Keratinocyte (primary cell): ENCODE data around the gene PSMC3. TPM values are rescaled to one million over a fixed set of nuclear protein-coding genes. Genes with fewer than 3 reads are reported as not detected.

Experiments
- DNase-seq: peaks from one replicate; pipeline ENCODE4 v3.0.0-alpha.2; 2011; ENCODE audit warnings: low read depth, missing footprints, low spot score
- FAIRE-seq: peaks from 2 replicates; lab custom pipeline; 2011; peaks lifted over from hg19 to GRCh38; lab: Jason Lieb, UNC
- H2AFZ ChIP-seq: 2 replicates; pipeline ENCODE4 v1.6.0; 2012; ENCODE audit warnings: low read length, control low read depth, inconsistent platforms; ENCODE audit not compliant: control insufficient read depth
- H3K27ac ChIP-seq: 2 replicates; pipeline ENCODE4 v1.5.1; 2011; ENCODE audit warnings: low read length; ENCODE audit not compliant: control insufficient read depth, insufficient read depth
- H3K27me3 ChIP-seq: 3 replicates; pipeline ENCODE4 v1.6.0; 2011; ENCODE audit warnings: low read length; ENCODE audit not compliant: control insufficient read depth, insufficient read depth; ENCODE audit errors: extremely low read depth
- H3K36me3 ChIP-seq, 2 experiments: 2 replicates in 1 of 2; 3 replicates in 1 of 2; pipeline ENCODE4 v1.5.1; 2011; ENCODE audit warnings: low read length in 2 of 2, mild to moderate bottlenecking in 1 of 2; ENCODE audit not compliant: control insufficient read depth in 2 of 2, insufficient read depth in 2 of 2; ENCODE audit errors: extremely low read depth in 1 of 2
- H3K4me1 ChIP-seq: 3 replicates; pipeline ENCODE4 v1.5.1; 2011; ENCODE audit warnings: low read length; ENCODE audit not compliant: control insufficient read depth, insufficient read depth; ENCODE audit errors: extremely low read depth
- H3K4me2 ChIP-seq: 3 replicates; pipeline ENCODE4 v1.6.0; 2011; ENCODE audit warnings: low read depth, low read length; ENCODE audit not compliant: control insufficient read depth, insufficient read depth; ENCODE audit errors: extremely low read depth
- H3K4me3 ChIP-seq, 3 experiments: fragments of 200-600 bp in 1 of 3; sonication (generic) in 1 of 3; 2 replicates in 2 of 3; 3 replicates in 1 of 3; pipeline ENCODE4 v1.5.1; 2011 to 2016; ENCODE audit warnings: low read length in 3 of 3, mild to moderate bottlenecking in 3 of 3, control low read depth in 2 of 3, inconsistent platforms in 1 of 3, low read depth in 1 of 3, mixed read lengths in 1 of 3, mixed run types in 1 of 3, moderate library complexity in 1 of 3; ENCODE audit not compliant: control insufficient read depth in 2 of 3, insufficient read depth in 2 of 3; ENCODE audit errors: extremely low read depth in 1 of 3
- H3K79me2 ChIP-seq: 2 replicates; pipeline ENCODE4 v1.6.0; 2012; ENCODE audit warnings: low read length; ENCODE audit not compliant: control insufficient read depth, insufficient read depth
- H3K9ac ChIP-seq: 3 replicates; pipeline ENCODE4 v1.6.0; 2011; ENCODE audit warnings: low read length; ENCODE audit not compliant: control insufficient read depth, insufficient read depth; ENCODE audit errors: extremely low read depth
- H3K9me1 ChIP-seq: 3 replicates; pipeline ENCODE4 v1.6.0; 2011; ENCODE audit warnings: low read length; ENCODE audit not compliant: control insufficient read depth, insufficient read depth; ENCODE audit errors: extremely low read depth
- H3K9me3 ChIP-seq: 2 replicates; pipeline ENCODE4 v1.5.1; 2012; ENCODE audit warnings: low read depth, low read length; ENCODE audit not compliant: control insufficient read depth
- H4K20me1 ChIP-seq: 3 replicates; pipeline ENCODE4 v1.6.0; 2011; ENCODE audit warnings: low read length; ENCODE audit not compliant: control insufficient read depth, insufficient read depth; ENCODE audit errors: extremely low read depth
- CTCF ChIP-seq, 3 experiments: IDR thresholded peaks in 1 of 3; conservative IDR thresholded peaks in 1 of 3; optimal IDR thresholded peaks in 1 of 3; 2 replicates in 2 of 3; 3 replicates in 1 of 3; pipeline versions ENCODE3 to v1.5.1; 2011; ENCODE audit warnings: low read length in 3 of 3, mild to moderate bottlenecking in 3 of 3, moderate library complexity in 2 of 3, control low read depth in 1 of 3, inconsistent platforms in 1 of 3; ENCODE audit not compliant: insufficient read depth in 2 of 3; ENCODE audit errors: extremely low read depth in 1 of 3
- EZH2 ChIP-seq: IDR thresholded peaks from one replicate; pipeline ENCODE4 v1.6.1; 2012; ENCODE audit warnings: inconsistent platforms, mild to moderate bottlenecking, low read length, moderate library complexity
- dilution Hi-C: fragments of 300-500 bp; cut with MboI; formaldehyde crosslinking; loops from one replicate; pipeline ENCODE4 v1.7.0; 2020; ENCODE audit warnings: low sequenced_read_pairs; ENCODE audit not compliant: extremely low pct_ligation_motif_present
- polyA plus RNA-seq, 5 experiments: library from polyadenylated mRNA; depleted of rRNA in 3 of 5; stranded (reverse) in 3 of 5; stranded (forward) in 1 of 5; unstranded in 1 of 5; fragments of >200 nt; gene quantifications; 1 replicate in 1 of 5; 2 replicates in 3 of 5; 3 replicates in 1 of 5; pipeline versions ENCODE4 v1.2.1 to v1.2.3, GENCODE V29; 2011 to 2012; ENCODE audit warnings: missing spikeins in 2 of 5, low read depth in 1 of 5, low replicate concordance in 1 of 5

The PSMC3 gene
- polyA plus RNA-seq, 1 donor (not counting 4 experiments of a cell fraction or from before 2014, with no cell fraction given), result 172 TPM

- dilution Hi-C loops, result no loop called here
- no peak overlapping the region for H3K4me3 ChIP-seq
Observed at GRCh38 chr11:47376525-47377371, 49.5 kb downstream of the PSMC3 start.

GRCh38 chr11:47376107-47376524, 50.1 kb downstream of the PSMC3 start:
- H4K20me1 ChIP-seq, result no peaks in the 10 kb centered on the region
- H3K9me3 ChIP-seq, result no peaks in the 10 kb centered on the region
- H3K27me3 ChIP-seq, result no peaks in the 10 kb centered on the region
- H3K4me3 ChIP-seq, result no peak overlapping the region
- H2AFZ ChIP-seq, result no peak overlapping the region
- no peaks in the 10 kb centered on the region for H3K36me3 ChIP-seq
- FAIRE-seq (no peak), DNase-seq (no peak)
- H3K79me2 ChIP-seq, result no peaks in the 10 kb centered on the region
- dilution Hi-C loops, result no loop called here
- no peak for TF ChIP-seq EZH2
- no peak overlapping the region for H3K9ac ChIP-seq
- H3K9me1 ChIP-seq, result no peaks in the 10 kb centered on the region
- peaks cover 6% of the 10 kb centered on the region for H3K4me1 ChIP-seq
- no peak overlapping the region for H3K4me2 ChIP-seq
- H3K27ac ChIP-seq, result no peak overlapping the region

More at GRCh38 chr11:47376525-47377371, 49.5 kb downstream of the PSMC3 start:
- Histone ChIP-seq H3K9me3 (no peaks in the 10 kb centered on the region), H2AFZ (peak overlapping the region; percentile 36), H3K27ac (no peak overlapping the region), H3K9ac (no peak overlapping the region), H4K20me1 (no peaks in the 10 kb centered on the region), H3K4me1 (peaks cover 6% of the 10 kb centered on the region), H3K79me2 (no peaks in the 10 kb centered on the region), H3K4me2 (no peak overlapping the region), H3K36me3 (no peaks in the 10 kb centered on the region), H3K9me1 (no peaks in the 10 kb centered on the region), H3K27me3 (no peaks in the 10 kb centered on the region)
- DNase-seq (no peak), FAIRE-seq (no peak)
- TF ChIP-seq EZH2 (no peak), CTCF (optimal IDR thresholded peaks at IDR 0.05 in 1 of 3, IDR thresholded peaks at IDR 0.05 in 1 of 3, conservative IDR thresholded peaks at IDR 0.05 in 1 of 3; ENCODE audit: extremely low read depth in 1 of 3, insufficient read depth in 2 of 3, low read length in 3 of 3) (peak in 2 of 3 experiments; percentile 1 to 3)
